T47D (cell line): ENCODE results near the gene VEZF1.

Experiments used
- DNase-seq, 2 experiments: peaks; one replicate each; pipeline versions ENCODE4 v3.0.0 to v3.0.0-alpha.2; 2011 to 2012; ENCODE audit warnings: low read depth in 1 of 2, low spot score in 1 of 2
- JUND ChIP-seq: IDR thresholded peaks from 2 replicates; pipeline ENCODE4 v1.6.1; 2012; ENCODE audit warnings: low read depth
- in situ Hi-C: cut with HindIII; loops from 2 replicates; pipeline ENCODE4 v1.10.0; 2016; ENCODE audit warnings: low sequenced_read_pairs, low pct_unique_long_range_greater_than_20kb

The VEZF1 gene

GRCh38 chr17:57948169-57948554, 39.9 kb downstream of the VEZF1 start:
- DNase-seq: peak in 1 of 2 experiments; percentile 94
- TF ChIP-seq JUND: no peak
- in situ Hi-C loops: no loop called here

DNA sequence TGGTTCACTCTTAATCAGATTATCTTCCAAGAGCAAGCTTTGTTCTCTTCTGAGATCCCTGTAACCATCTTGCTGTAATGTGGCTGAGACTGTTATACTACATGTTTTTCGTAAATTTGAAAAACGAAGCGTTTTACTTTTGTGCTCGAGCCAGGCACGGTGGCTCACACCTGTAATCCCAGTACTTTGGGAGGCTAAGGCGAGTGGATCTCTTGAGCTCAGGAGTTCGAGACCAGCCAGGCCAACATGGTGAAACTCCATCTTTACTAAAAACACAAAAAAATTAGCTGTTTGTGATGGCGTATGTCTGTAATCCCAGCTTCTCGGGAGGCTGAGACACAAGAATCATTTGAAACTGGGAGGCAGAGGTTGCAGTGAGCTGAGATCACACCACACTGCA, 40.7 kb downstream of the VEZF1 start:
- in situ Hi-C loops: no loop called here
- no peak for DNase-seq
- TF ChIP-seq JUND: no peak

GRCh38 chr17:57946798-57947358, 41.2 kb downstream of the VEZF1 start:
- TF ChIP-seq JUND: no peak
- in situ Hi-C loops: no loop called here
- DNase-seq: peak; percentile 73 to 93

GRCh38 chr17:57945996-57946797, 41.9 kb downstream of the VEZF1 start:
- TF ChIP-seq JUND: no peak
- in situ Hi-C loops: no loop called here
- DNase-seq: no peak

DNA sequence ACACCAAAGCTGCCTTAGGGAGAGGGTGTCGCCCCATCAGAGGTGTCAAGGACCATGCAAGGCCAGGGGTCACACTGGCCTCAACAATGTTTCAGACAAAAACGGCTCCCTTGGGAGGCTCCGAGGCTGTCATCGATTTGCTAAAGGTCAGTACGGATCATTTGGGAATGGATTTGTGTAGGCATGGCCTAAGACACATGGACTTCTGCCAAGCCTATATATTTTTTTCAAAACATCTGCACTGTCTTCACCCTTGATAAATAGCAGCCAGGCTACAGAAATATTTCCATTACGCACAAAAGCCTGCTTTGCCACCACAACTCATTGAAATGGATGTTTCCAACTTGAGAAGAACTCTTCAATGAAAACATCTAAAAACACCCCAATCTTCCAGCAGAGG, 43.1 kb downstream of the VEZF1 start:
- in situ Hi-C loops: no loop called here
- DNase-seq: no peak
- no peak for TF ChIP-seq JUND

DNA sequence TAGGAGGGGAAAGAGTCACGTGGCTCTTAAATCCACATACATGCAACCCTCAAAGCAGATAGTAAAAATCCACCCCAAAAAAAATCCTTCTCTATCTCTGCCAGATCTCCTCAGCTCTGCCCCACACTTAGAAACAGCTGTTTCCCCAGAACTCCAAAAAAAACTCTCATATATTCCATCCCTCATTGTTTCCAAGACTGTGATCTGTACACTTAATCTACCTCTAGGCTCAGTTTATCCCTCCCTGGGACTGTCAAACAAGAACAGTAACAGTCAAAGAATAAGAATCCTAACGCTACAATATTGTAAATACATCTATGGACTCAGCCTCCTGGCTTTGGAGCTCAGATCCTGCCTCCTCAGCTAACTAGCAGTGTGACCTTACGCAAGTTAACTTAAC, 44.4 kb downstream of the VEZF1 start:
- in situ Hi-C loops: no loop called here
- DNase-seq: peak in 1 of 2 experiments; percentile 78
- TF ChIP-seq JUND: no peak

- no peak for DNase-seq
- TF ChIP-seq JUND: no peak
- in situ Hi-C loops: no loop called here
These were observed 44.9 kb downstream of the VEZF1 start for GRCh38 chr17:57943140-57943539.

- TF ChIP-seq JUND: no peak
- in situ Hi-C loops: no loop called here
These were observed 46.4 kb downstream of the VEZF1 start for GRCh38 chr17:57941384-57942370.

DNA sequence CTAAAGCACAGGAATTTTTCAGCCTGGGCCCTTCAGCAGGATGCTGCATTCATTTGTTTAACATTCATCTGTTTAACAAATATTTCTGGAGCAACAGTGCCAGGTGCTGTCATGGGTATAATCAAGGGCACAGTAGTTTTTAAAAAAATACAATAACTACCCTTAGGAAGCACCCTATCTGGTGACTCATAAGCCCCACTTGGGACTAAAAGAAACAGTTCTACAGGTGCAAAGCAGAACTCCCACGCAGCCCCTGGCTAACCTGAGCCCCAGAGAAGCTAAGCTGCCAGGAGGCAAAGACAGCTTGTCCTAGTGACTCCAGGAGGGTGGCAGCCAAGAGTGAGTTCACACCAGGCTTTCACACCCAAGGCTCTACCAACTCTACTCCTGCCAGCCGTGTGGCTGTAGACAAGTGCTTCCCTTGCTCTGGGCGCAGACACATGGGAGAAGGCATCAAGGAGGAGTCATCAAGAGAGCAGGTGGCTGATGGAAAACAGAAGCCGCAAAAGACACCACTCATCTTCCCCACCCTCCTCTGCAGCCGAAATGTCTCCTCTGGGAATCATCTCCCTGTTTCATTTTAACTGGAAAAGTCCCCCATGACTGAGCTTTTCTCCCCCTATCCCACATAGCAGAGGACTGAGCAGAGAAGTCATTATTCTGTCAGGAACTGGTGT, 47.3 kb downstream of the VEZF1 start:
- DNase-seq: peak in 1 of 2 experiments; percentile 89
- in situ Hi-C loops: no loop called here

More at GRCh38 chr17:57941384-57942370, 46.4 kb downstream of the VEZF1 start:
- DNase-seq: peak in 1 of 2 experiments; percentile 58

GRCh38 chr17:57940231-57940630, 47.8 kb downstream of the VEZF1 start:
- in situ Hi-C loops: no loop called here
- peak in 1 of 2 experiments; percentile 89 for DNase-seq
- no peak for TF ChIP-seq JUND

More for the DNA sequence above, 47.3 kb downstream of the VEZF1 start:
- TF ChIP-seq JUND: no peak; the same call in 1 of the 2 replicates

GRCh38 chr17:57939797-57940196, 48.3 kb downstream of the VEZF1 start:
- no peak for DNase-seq
- no peak for TF ChIP-seq JUND

GRCh38 chr17:57938061-57938502, 50.0 kb downstream of the VEZF1 start:
- TF ChIP-seq JUND: no peak
- in situ Hi-C loops: no loop called here
- peak in 1 of 2 experiments; percentile 76 for DNase-seq

More at GRCh38 chr17:57939797-57940196, 48.3 kb downstream of the VEZF1 start:
- in situ Hi-C loops: no loop called here
